Activated gamma-delta T cell treated with Interleukin-2 at 50 U/mL for 16 hours (primary cell): Measurements from ENCODE around the gene DAGLA.
"Not testable (repeated sequence)": the region's sequence is repeated elsewhere in the genome, so short reads cannot be mapped to it uniquely, and the experiment has no call there.

ENCODE experiments used
- DNase-seq: peaks from one replicate; pipeline ENCODE4 v3.0.0-alpha.2; 2020

The DAGLA gene

GRCh38 chr11:61666684-61667297 lies 13.4 kb upstream of the DAGLA start:
- DNase-seq, result no peak

- DNase-seq, result no peak
These were observed 12.4 kb upstream of the DAGLA start for GRCh38 chr11:61667684-61668305.

GRCh38 chr11:61669417-61669816 lies 10.8 kb upstream of the DAGLA start:
- DNase-seq, result no peak

- DNase-seq, result no peak
These were observed 9.6 kb upstream of the DAGLA start for GRCh38 chr11:61670626-61671025.

- no peak for DNase-seq
These were observed 8.7 kb upstream of the DAGLA start for GRCh38 chr11:61671527-61671926.

GRCh38 chr11:61673946-61674467 lies 6.2 kb upstream of the DAGLA start:
- DNase-seq, result not testable (repeated sequence)

GRCh38 chr11:61675826-61676225 lies 4.4 kb upstream of the DAGLA start:
- no peak for DNase-seq

- no peak for DNase-seq
These were observed 895 bp upstream of the DAGLA start for GRCh38 chr11:61679296-61679695.

- no peak for DNase-seq
These were observed 531 bp downstream of the DAGLA start for GRCh38 chr11:61680622-61681221.

GRCh38 chr11:61682093-61682732 lies 2.0 kb downstream of the DAGLA start:
- no peak for DNase-seq

- DNase-seq, result no peak
These were observed 2.9 kb downstream of the DAGLA start for GRCh38 chr11:61682906-61683675.

GRCh38 chr11:61683961-61684869 lies 4.0 kb downstream of the DAGLA start:
- DNase-seq, result no peak

- no peak for DNase-seq
These were observed 4.9 kb downstream of the DAGLA start for GRCh38 chr11:61684870-61685616.

- DNase-seq, result peak; percentile 20
These were observed 5.4 kb downstream of the DAGLA start for GRCh38 chr11:61685617-61685967.

GRCh38 chr11:61686066-61686465 lies 5.9 kb downstream of the DAGLA start:
- no peak for DNase-seq

- no peak for DNase-seq
These were observed 6.3 kb downstream of the DAGLA start for GRCh38 chr11:61686469-61686868.

GRCh38 chr11:61687420-61687819 lies 7.2 kb downstream of the DAGLA start:
- no peak for DNase-seq

- DNase-seq, result no peak
These were observed 8.4 kb downstream of the DAGLA start for GRCh38 chr11:61688365-61689163.

- no peak for DNase-seq
These were observed 8.9 kb downstream of the DAGLA start for GRCh38 chr11:61689164-61689496.

- DNase-seq, result no peak
These were observed 10.7 kb downstream of the DAGLA start for GRCh38 chr11:61690706-61691379.
